Measurements from ENCODE around the gene AADACL2. TPM values are rescaled to one million over a fixed set of nuclear protein-coding genes. Genes with fewer than 3 reads are reported as not detected.

AADACL2 gene
- polyA plus RNA-seq, 2 of the 4 experiments (the other 2 are of a cell fraction), result not detected

DNA sequence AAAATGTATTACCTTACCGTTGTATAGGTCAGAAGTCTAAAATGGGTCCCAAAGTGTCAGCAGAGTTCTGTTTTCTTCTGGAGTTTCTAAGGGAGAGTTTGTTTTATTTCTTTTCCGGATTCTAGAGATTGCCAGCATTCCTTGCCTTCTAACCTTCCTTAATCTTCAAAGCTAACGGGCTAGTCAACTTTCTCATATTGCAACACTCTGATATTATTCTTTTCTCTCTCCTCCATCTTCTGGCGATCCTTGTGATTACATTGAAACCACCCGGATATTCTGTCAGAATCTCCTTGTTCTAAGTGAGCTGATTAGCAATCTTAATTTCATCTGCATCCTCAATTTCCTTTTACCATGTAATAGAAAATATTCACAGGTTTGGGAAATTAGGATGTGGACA, 36.2 kb upstream of the AADACL2 start:
- POLR2A ChIA-PET, result no interaction called here

DNA sequence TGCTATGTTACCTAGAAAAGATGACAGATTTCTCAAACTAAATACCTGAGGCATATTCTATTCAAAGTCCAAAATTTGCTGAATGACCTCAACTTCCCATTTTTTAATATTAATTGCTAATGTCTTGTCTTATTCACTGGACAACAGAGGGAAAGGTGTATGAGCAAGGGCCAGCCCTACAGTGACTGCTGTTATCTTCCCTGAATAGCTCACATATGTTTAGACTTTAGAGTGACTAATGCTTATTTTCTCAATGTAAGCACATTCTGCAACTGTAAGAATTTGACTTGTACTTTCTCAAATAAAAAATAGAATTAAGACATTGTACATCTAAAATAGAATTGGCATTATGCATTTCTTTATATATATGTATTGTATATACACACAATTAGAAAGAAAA, 26.5 kb upstream of the AADACL2 start:
- H3K4me1 ChIP-seq, result no peaks in the 10 kb centered on the region
- H3K9me3 ChIP-seq, result peaks cover 4% of the 10 kb centered on the region; the same call in 1 of the 3 replicates
- TF ChIP-seq PHF8 (IDR thresholded peaks at IDR 0.05; ENCODE audit: borderline replicate concordance, low read depth), result no peak
- no peak for TF ChIP-seq EHF (CRISPR knock-in tag; IDR thresholded peaks at IDR 0.05)
- TF ChIP-seq ZFP36 (IDR thresholded peaks at IDR 0.05; ENCODE audit: borderline replicate concordance, partially characterized antibody), result no peak
- FAIRE-seq (no peak), ATAC-seq (no peak), DNase-seq (ENCODE audit: low read depth in 1 of 2, low spot score in 1 of 2) (no peak)
- ChIA-PET POLR2A (no interaction called here), CTCF (interaction anchor here (1.4 kb wide), 1 partner anchor 268 kb away, joined by 5 read pairs; no protein-coding TSS in a partner anchor)
- H3K4me3 ChIP-seq, result no peak overlapping the region
- H3K27ac ChIP-seq, result no peak overlapping the region
- H3K4me2 ChIP-seq, result no peak overlapping the region

More for the DNA sequence above, 36.2 kb upstream of the AADACL2 start:
- no peak overlapping the region for H3K4me3 ChIP-seq
- H3K27ac ChIP-seq, result no peak overlapping the region
- H3K4me1 ChIP-seq, result peaks cover 10% of the 10 kb centered on the region; the same call in 1 of the 3 replicates
- peak; percentile 10 to 48 for DNase-seq (ENCODE audit: low read depth in 1 of 2, low spot score in 1 of 2)
- CTCF ChIA-PET, result interaction anchor here (0.5 kb wide), 1 partner anchor 29 kb away, joined by 3 read pairs; no protein-coding TSS in a partner anchor
- WGBS (ENCODE audit: missing lambda C conversion rate), result 18% methylated on average over 5 of the region's 5 CpGs
- ATAC-seq, result peak; percentile 64 to 70
- H3K9me3 ChIP-seq, result no peaks in the 10 kb centered on the region
- TF ChIP-seq RAD21 (conservative IDR thresholded peaks at IDR 0.05 in 1 of 2, IDR thresholded peaks at IDR 0.05 in 1 of 2) (peak; percentile 26 to 30; a peak in 1 of 5 replicates), CBX8 (IDR thresholded peaks at IDR 0.05) (no peak), HOXB5 (CRISPR knock-in tag; IDR thresholded peaks at IDR 0.05) (no peak), SREBF2 (IDR thresholded peaks at IDR 0.05) (no peak), NFE2L2 (conservative IDR thresholded peaks at IDR 0.05; ENCODE audit: low read length) (no peak), SMC3 (IDR thresholded peaks at IDR 0.05) (peak; percentile 29; the same call in 1 of the 3 replicates), ZSCAN20 (CRISPR knock-in tag; IDR thresholded peaks at IDR 0.05) (no peak), CEBPB (IDR thresholded peaks at IDR 0.05) (peak; percentile 35 to 67; a peak in 3 of 4 replicates), EP300 (IDR thresholded peaks at IDR 0.05) (no peak)
- TF ChIP-seq, protein P1, sequence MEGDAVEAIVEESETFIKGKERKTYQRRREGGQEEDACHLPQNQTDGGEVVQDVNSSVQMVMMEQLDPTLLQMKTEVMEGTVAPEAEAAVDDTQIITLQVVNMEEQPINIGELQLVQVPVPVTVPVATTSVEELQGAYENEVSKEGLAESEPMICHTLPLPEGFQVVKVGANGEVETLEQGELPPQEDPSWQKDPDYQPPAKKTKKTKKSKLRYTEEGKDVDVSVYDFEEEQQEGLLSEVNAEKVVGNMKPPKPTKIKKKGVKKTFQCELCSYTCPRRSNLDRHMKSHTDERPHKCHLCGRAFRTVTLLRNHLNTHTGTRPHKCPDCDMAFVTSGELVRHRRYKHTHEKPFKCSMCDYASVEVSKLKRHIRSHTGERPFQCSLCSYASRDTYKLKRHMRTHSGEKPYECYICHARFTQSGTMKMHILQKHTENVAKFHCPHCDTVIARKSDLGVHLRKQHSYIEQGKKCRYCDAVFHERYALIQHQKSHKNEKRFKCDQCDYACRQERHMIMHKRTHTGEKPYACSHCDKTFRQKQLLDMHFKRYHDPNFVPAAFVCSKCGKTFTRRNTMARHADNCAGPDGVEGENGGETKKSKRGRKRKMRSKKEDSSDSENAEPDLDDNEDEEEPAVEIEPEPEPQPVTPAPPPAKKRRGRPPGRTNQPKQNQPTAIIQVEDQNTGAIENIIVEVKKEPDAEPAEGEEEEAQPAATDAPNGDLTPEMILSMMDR (IDR thresholded peaks at IDR 0.05), result peak; percentile 12; the same call in 1 of the 3 replicates
- TF ChIP-seq, protein P2, sequence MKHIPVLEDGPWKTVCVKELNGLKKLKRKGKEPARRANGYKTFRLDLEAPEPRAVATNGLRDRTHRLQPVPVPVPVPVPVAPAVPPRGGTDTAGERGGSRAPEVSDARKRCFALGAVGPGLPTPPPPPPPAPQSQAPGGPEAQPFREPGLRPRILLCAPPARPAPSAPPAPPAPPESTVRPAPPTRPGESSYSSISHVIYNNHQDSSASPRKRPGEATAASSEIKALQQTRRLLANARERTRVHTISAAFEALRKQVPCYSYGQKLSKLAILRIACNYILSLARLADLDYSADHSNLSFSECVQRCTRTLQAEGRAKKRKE (CRISPR knock-in tag; IDR thresholded peaks at IDR 0.05; ENCODE audit: low read depth), result no peak
- TF ChIP-seq, protein P3, sequence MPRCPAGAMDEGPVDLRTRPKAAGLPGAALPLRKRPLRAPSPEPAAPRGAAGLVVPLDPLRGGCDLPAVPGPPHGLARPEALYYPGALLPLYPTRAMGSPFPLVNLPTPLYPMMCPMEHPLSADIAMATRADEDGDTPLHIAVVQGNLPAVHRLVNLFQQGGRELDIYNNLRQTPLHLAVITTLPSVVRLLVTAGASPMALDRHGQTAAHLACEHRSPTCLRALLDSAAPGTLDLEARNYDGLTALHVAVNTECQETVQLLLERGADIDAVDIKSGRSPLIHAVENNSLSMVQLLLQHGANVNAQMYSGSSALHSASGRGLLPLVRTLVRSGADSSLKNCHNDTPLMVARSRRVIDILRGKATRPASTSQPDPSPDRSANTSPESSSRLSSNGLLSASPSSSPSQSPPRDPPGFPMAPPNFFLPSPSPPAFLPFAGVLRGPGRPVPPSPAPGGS (IDR thresholded peaks at IDR 0.05), result no peak
- FAIRE-seq, result peak; percentile 32
- peak overlapping the region; percentile 54 for H3K4me2 ChIP-seq

DNA sequence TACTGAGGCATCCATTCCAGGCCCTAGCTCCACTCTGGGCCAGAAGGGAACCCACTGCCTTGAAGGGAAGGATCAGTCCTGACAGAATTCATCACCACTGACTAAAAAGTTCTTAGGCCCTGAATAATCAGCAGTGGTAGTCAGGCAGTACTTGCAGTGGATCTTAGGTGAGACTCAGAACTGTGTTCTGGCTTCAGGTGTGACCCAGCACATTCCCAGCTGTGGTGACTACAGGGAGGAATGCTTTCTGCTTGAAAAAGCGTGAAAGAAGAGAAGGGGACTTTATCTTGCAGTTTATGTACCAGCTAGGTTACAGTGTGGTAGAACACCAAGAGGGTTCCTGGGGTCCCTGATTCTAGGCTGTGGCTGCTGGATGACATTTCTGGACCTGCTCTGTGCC, 24.9 kb upstream of the AADACL2 start:
- no peak overlapping the region for H3K27ac ChIP-seq
- no peaks in the 10 kb centered on the region for H3K4me1 ChIP-seq
- no peak overlapping the region for H3K4me3 ChIP-seq
- H3K9me3 ChIP-seq, result peaks cover 4% of the 10 kb centered on the region; the same call in 1 of the 3 replicates
- no peak for DNase-seq (ENCODE audit: low read depth in 1 of 2, low spot score in 1 of 2)
- CTCF ChIA-PET, result interaction anchor here (0.9 to 1.3 kb wide), 2 partner anchors 9 to 25 kb away, joined by 3 read pairs; no protein-coding TSS in a partner anchor
- no peak for FAIRE-seq
- POLR2A ChIA-PET, result no interaction called here
- no peak for ATAC-seq
- 93% methylated on average over 1 of the region's 1 CpG for WGBS (ENCODE audit: missing lambda C conversion rate)
- H3K4me2 ChIP-seq, result no peak overlapping the region
- no peak for TF ChIP-seq JUN (IDR thresholded peaks at IDR 0.05)
- TF ChIP-seq, protein P3 (IDR thresholded peaks at IDR 0.05), result no peak
- TF ChIP-seq HOXA7 (CRISPR knock-in tag; IDR thresholded peaks at IDR 0.05), result no peak
- no peak for TF ChIP-seq MAZ (IDR thresholded peaks at IDR 0.05; ENCODE audit: borderline replicate concordance, low read depth, low read length)
- TF ChIP-seq RFX5 (IDR thresholded peaks at IDR 0.05), result no peak
- no peak for TF ChIP-seq ZFP36 (IDR thresholded peaks at IDR 0.05; ENCODE audit: borderline replicate concordance, partially characterized antibody)
- TF ChIP-seq EHMT2 (IDR thresholded peaks at IDR 0.05; ENCODE audit: low read depth), result no peak
- no peak for TF ChIP-seq TP53 (CRISPR knock-in tag; IDR thresholded peaks at IDR 0.05)

All from A549 (cell line).